Vagina (tissue), 2 donors: ENCODE data around the gene LAMA2. TPM values are rescaled to one million over a fixed set of nuclear protein-coding genes. Genes with fewer than 3 reads are reported as not detected.

Experiments used
- DNase-seq, 2 donors: peaks; one replicate each; pipeline ENCODE4 v3.0.0-alpha.2; 2017; ENCODE audit errors: extremely low spot score in 2 of 2
- H3K27ac ChIP-seq: fragments of 200-600 bp; sonication (generic); one replicate; pipeline ENCODE4 v1.5.1; 2019
- H3K27me3 ChIP-seq: fragments of 200-600 bp; sonication (generic); one replicate; pipeline ENCODE4 v1.5.1; 2019
- H3K36me3 ChIP-seq, 2 donors: fragments of 200-600 bp; sonication (generic); one replicate each; pipeline ENCODE4 v1.5.1; 2017 to 2019
- H3K4me1 ChIP-seq: fragments of 200-600 bp; sonication (generic); one replicate; pipeline ENCODE4 v1.5.1; 2019
- H3K4me3 ChIP-seq, 2 donors: fragments of 200-600 bp; sonication (generic); 1 replicate in 1 of 2; 2 replicates in 1 of 2; pipeline ENCODE4 v1.5.1; 2016 to 2019
- H3K9me3 ChIP-seq: fragments of 200-600 bp; sonication (generic); one replicate; pipeline ENCODE4 v1.5.1; 2019
- CTCF ChIP-seq, 3 experiments: fragments of 450-650 bp in 2 of 3; fragments of 200-600 bp in 1 of 3; sonication (generic) in 1 of 3; IDR thresholded peaks; one replicate each; pipeline ENCODE4 v1.5.1; 2017 to 2019; ENCODE audit warnings: antibody characterized with exemption in 3 of 3, mild to moderate bottlenecking in 2 of 3, moderate library complexity in 2 of 3
- POLR2A ChIP-seq, 2 donors: fragments of 450-650 bp; IDR thresholded peaks; one replicate each; pipeline ENCODE4 v1.6.1; 2017; ENCODE audit warnings: antibody characterized with exemption in 2 of 2, mild to moderate bottlenecking in 2 of 2, moderate library complexity in 2 of 2
- POLR2AphosphoS5 ChIP-seq, 2 donors: sonication (generic); formaldehyde crosslinking; IDR thresholded peaks; one replicate each; pipeline ENCODE4 v1.9.0; 2017; ENCODE audit warnings: antibody characterized with exemption in 2 of 2, mild to moderate bottlenecking in 2 of 2, low read depth in 1 of 2; ENCODE audit not compliant: insufficient read depth in 1 of 2
- intact Hi-C: fragments of 100-400 bp; cut with DNase I; formaldehyde crosslinking; loops from one replicate; pipeline ENCODE4 v1.15.1; 2023
- total RNA-seq: library from RNA; depleted of rRNA; stranded (reverse); fragments of >200 nt; gene quantifications from one replicate; pipeline ENCODE4 v1.2.3, GENCODE V29; 2016

LAMA2 gene
- total RNA-seq, 1 donor from 2014 or later, result 91.1 TPM

GRCh38 chr6:129124347-129124746 is 241.4 kb downstream of the LAMA2 start:
- Histone ChIP-seq H3K27ac (no peak overlapping the region), H3K27me3 (no peaks in the 10 kb centered on the region), H3K4me3 (no peak overlapping the region), H3K4me1 (no peaks in the 10 kb centered on the region), H3K9me3 (no peaks in the 10 kb centered on the region), H3K36me3 (no peaks in the 10 kb centered on the region)
- TF ChIP-seq POLR2A (IDR thresholded peaks at IDR 0.05) (no peak), POLR2AphosphoS5 (IDR thresholded peaks at IDR 0.05; ENCODE audit: insufficient read depth in 1 of 2, low read depth in 1 of 2) (no peak), CTCF (IDR thresholded peaks at IDR 0.05) (no peak)
- intact Hi-C loops, result no loop called here
- no peak for DNase-seq

GRCh38 chr6:129130106-129130505 is 247.2 kb downstream of the LAMA2 start:
- Histone ChIP-seq H3K9me3 (no peaks in the 10 kb centered on the region), H3K36me3 (no peaks in the 10 kb centered on the region), H3K27ac (peak overlapping the region; percentile 34), H3K4me3 (no peak overlapping the region), H3K4me1 (peaks cover 23% of the 10 kb centered on the region), H3K27me3 (no peaks in the 10 kb centered on the region)
- TF ChIP-seq POLR2A (IDR thresholded peaks at IDR 0.05), result no peak
- TF ChIP-seq CTCF (IDR thresholded peaks at IDR 0.05), result no peak
- no peak for TF ChIP-seq POLR2AphosphoS5 (IDR thresholded peaks at IDR 0.05; ENCODE audit: insufficient read depth in 1 of 2, low read depth in 1 of 2)
- intact Hi-C loops, result no loop called here
- no peak for DNase-seq

- Histone ChIP-seq H3K4me3 (no peak overlapping the region), H3K27ac (peak overlapping the region; percentile 34), H3K27me3 (no peaks in the 10 kb centered on the region), H3K36me3 (no peaks in the 10 kb centered on the region), H3K9me3 (no peaks in the 10 kb centered on the region), H3K4me1 (peaks cover 23% of the 10 kb centered on the region)
- intact Hi-C loops, result no loop called here
- TF ChIP-seq POLR2AphosphoS5 (IDR thresholded peaks at IDR 0.05; ENCODE audit: insufficient read depth in 1 of 2, low read depth in 1 of 2) (peak in 1 of 2 donors; percentile 27), CTCF (IDR thresholded peaks at IDR 0.05) (no peak)
- no peak for DNase-seq
These were observed 248.2 kb downstream of the LAMA2 start for GRCh38 chr6:129130959-129131681.

GRCh38 chr6:129133770-129134192 is 250.8 kb downstream of the LAMA2 start:
- H3K27ac ChIP-seq, result peak overlapping the region; percentile 89
- H3K4me3 ChIP-seq, result no peak overlapping the region
- H3K9me3 ChIP-seq, result no peaks in the 10 kb centered on the region
- H3K27me3 ChIP-seq, result no peaks in the 10 kb centered on the region
- peaks cover 26% of the 10 kb centered on the region for H3K4me1 ChIP-seq
- TF ChIP-seq POLR2AphosphoS5 (IDR thresholded peaks at IDR 0.05; ENCODE audit: insufficient read depth in 1 of 2, low read depth in 1 of 2) (peak in 1 of 2 donors; percentile 65), CTCF (IDR thresholded peaks at IDR 0.05) (no peak)
- intact Hi-C loops, result no loop called here
- DNase-seq, result no peak
- no peaks in the 10 kb centered on the region for H3K36me3 ChIP-seq

GRCh38 chr6:129134535-129134934 is 251.6 kb downstream of the LAMA2 start:
- Histone ChIP-seq H3K27ac (peak overlapping the region; percentile 89), H3K4me1 (peaks cover 30% of the 10 kb centered on the region), H3K27me3 (no peaks in the 10 kb centered on the region), H3K9me3 (no peaks in the 10 kb centered on the region), H3K36me3 (no peaks in the 10 kb centered on the region), H3K4me3 (no peak overlapping the region)
- intact Hi-C loops, result no loop called here
- TF ChIP-seq CTCF (IDR thresholded peaks at IDR 0.05), result no peak
- no peak for TF ChIP-seq POLR2A (IDR thresholded peaks at IDR 0.05)
- TF ChIP-seq POLR2AphosphoS5 (IDR thresholded peaks at IDR 0.05; ENCODE audit: insufficient read depth in 1 of 2, low read depth in 1 of 2), result no peak
- no peak for DNase-seq
